ENCODE data around the gene NINL. TPM values are rescaled to one million over a fixed set of nuclear protein-coding genes. Genes with fewer than 3 reads are reported as not detected.

Gene NINL
- total and polyA plus RNA-seq, 4 donors: 6.0 to 28.3 (median 12.9) TPM

DNA sequence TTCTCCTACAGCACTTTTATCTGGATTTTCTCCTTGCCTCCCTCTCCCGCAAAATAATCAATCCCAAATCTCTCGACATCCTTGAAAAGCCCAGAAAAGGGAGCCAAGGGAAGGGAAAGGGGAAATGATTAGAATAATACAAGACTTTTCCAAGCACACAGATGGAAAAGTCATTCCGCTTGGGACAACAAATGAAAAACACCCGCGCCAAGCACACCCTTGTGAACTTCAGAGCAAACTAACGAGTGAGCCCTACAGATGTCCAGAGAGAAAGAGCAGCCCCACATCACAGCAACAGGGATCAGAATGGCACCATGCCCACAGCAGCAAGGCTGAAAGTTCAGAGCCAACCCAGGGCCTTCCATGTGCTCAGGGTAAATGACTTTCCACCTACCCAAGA, 49.6 kb downstream of the NINL start:
- Histone ChIP-seq H3K27me3 (ENCODE audit: control insufficient read depth in 1 of 2, insufficient read depth in 2 of 2, low read length in 1 of 2) (no peaks in the 10 kb centered on the region), H3K27ac (ENCODE audit: low read depth in 1 of 2, low read length in 2 of 2) (peak overlapping the region in 1 of 2 donors; percentile 14), H3K9me3 (ENCODE audit: control insufficient read depth, low read length) (no peaks in the 10 kb centered on the region), H3K36me3 (ENCODE audit: control insufficient read depth in 1 of 2, insufficient read depth in 2 of 2, low read length in 1 of 2) (no peaks in the 10 kb centered on the region), H3K4me1 (ENCODE audit: control insufficient read depth in 1 of 2, insufficient read depth in 2 of 2, low read length in 2 of 2) (peaks cover 0 to 4% of the 10 kb centered on the region in 2 donors), H3K4me3 (ENCODE audit: low read length in 2 of 2) (no peak overlapping the region)
- 40 to 56% methylated on average over 6 of the region's 6 CpGs for WGBS, 2 donors
- ATAC-seq (ENCODE audit: low FRiP score) (no peak), DNase-seq (no peak)
- intact Hi-C loops (cut with DNase I): loop anchor here in 1 of 2 donors (10.0 kb wide), 1 partner anchor 159 kb away; the partner anchor contains the start of gene ZNF337

DNA sequence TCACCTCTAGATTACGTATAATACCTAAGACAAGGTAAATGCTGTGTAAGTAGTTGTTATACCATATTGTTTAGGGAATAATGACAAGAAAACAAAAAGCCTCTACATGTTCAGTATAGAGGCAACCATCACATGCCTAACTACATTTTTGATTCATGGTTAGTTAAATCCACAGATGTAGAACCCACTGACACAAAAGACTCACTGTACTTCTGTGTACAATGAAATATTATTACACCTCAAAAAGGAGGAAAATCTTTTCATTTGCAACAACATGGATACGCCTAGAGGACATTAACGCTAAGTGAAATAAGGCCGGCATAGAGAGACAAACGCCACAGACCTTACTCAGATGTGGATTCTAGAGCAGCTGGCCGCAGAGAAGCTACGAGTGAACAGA, 50.5 kb downstream of the NINL start:
- DNase-seq (no peak), ATAC-seq (ENCODE audit: low FRiP score) (no peak)
- Histone ChIP-seq H3K4me1 (ENCODE audit: control insufficient read depth in 1 of 2, insufficient read depth in 2 of 2, low read length in 2 of 2) (peaks cover 0 to 4% of the 10 kb centered on the region in 2 donors), H3K36me3 (ENCODE audit: control insufficient read depth in 1 of 2, insufficient read depth in 2 of 2, low read length in 1 of 2) (no peaks in the 10 kb centered on the region), H3K9me3 (ENCODE audit: control insufficient read depth, low read length) (no peaks in the 10 kb centered on the region), H3K27ac (ENCODE audit: low read depth in 1 of 2, low read length in 2 of 2) (no peak overlapping the region), H3K27me3 (ENCODE audit: control insufficient read depth in 1 of 2, insufficient read depth in 2 of 2, low read length in 1 of 2) (no peaks in the 10 kb centered on the region), H3K4me3 (ENCODE audit: low read length in 2 of 2) (no peak overlapping the region)
- WGBS, 2 donors: 95% methylated on average over 7 of the region's 7 CpGs
- intact Hi-C loops (cut with DNase I): loop anchor here in 1 of 2 donors (5.0 to 10.0 kb wide), 2 partner anchors 87 to 160 kb away; partner anchors contain the start of genes NANP and ZNF337

DNA sequence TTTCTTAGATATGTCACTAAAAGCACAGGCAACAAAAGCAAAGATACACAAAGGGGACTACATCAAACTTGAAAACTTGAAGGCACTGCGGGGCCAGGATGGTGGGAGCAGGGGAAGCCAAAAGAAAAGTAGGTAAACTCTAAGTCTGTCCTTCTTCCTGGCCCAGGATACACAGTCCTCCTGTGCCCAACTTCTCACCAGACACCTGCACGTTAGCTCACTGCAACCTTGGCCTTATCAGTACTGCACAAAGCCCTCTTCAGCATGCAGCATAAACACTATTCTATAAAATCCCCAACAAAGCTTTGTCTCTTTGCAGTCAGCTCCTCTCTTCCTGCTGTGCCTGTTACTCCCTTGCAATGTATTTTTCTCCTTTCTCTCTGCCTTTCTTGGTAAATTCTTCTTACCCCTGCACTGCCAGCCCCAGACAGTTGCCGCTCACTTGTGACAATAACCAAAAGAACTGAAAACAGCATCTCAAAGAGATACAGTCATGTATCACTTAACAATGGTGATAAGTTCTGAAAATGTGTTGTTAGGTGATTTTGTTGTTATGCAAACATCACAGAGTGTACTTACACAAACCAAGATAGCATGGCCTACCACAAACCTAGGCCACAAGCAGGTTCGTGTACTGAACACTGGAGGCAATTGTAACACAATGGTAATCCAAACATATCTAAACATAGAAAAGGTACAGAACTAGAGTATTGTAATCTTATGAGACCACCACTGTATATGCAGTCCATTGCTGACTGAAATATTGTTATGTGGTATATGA, 51.2 kb downstream of the NINL start:
- intact Hi-C loops (cut with DNase I): loop anchor here in 1 of 2 donors (5.0 to 10.0 kb wide), 2 partner anchors 88 to 161 kb away; partner anchors contain the start of genes NANP and ZNF337
- no peak for ATAC-seq (ENCODE audit: low FRiP score)
- H3K27me3 ChIP-seq (ENCODE audit: control insufficient read depth in 1 of 2, insufficient read depth in 2 of 2, low read length in 1 of 2): no peaks in the 10 kb centered on the region
- H3K27ac ChIP-seq (ENCODE audit: low read depth in 1 of 2, low read length in 2 of 2): peak overlapping the region; percentile 79 to 89
- WGBS, 2 donors: 39 to 40% methylated on average over 4 of the region's 4 CpGs
- H3K4me3 ChIP-seq (ENCODE audit: low read length in 2 of 2): no peak overlapping the region
- H3K36me3 ChIP-seq (ENCODE audit: control insufficient read depth in 1 of 2, insufficient read depth in 2 of 2, low read length in 1 of 2): no peaks in the 10 kb centered on the region
- DNase-seq: no peak
- H3K9me3 ChIP-seq (ENCODE audit: control insufficient read depth, low read length): no peaks in the 10 kb centered on the region
- H3K4me1 ChIP-seq (ENCODE audit: control insufficient read depth in 1 of 2, insufficient read depth in 2 of 2, low read length in 2 of 2): peaks cover 0 to 4% of the 10 kb centered on the region in 2 donors

DNA sequence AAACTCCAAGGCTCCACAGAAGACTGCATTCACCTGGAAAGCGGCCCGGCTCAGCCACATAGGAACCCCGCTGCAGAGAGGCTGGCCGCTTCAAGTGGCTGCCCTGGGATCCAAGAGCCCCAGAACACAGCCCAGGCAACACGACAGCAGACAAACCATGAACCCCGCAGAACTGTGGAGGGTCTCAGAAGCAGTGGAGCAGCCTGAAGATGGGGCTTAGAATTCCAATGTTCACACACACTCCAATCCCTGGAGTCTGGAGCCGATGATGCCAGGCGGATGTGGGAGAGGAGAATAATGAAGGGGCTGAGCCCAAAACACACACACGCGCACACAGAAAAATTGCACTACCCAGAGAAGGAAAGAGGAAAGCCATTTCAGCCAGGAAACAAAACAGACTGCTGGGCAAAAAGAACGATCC, 52.4 kb downstream of the NINL start:
- DNase-seq (no peak), ATAC-seq (ENCODE audit: low FRiP score) (peak; percentile 61)
- WGBS, 2 donors: 3 to 6% methylated on average over 11 of the region's 11 CpGs
- Histone ChIP-seq H3K27me3 (ENCODE audit: control insufficient read depth in 1 of 2, insufficient read depth in 2 of 2, low read length in 1 of 2) (no peaks in the 10 kb centered on the region), H3K36me3 (ENCODE audit: control insufficient read depth in 1 of 2, insufficient read depth in 2 of 2, low read length in 1 of 2) (no peaks in the 10 kb centered on the region), H3K9me3 (ENCODE audit: control insufficient read depth, low read length) (no peaks in the 10 kb centered on the region), H3K27ac (ENCODE audit: low read depth in 1 of 2, low read length in 2 of 2) (peak overlapping the region; percentile 89 to 91), H3K4me1 (ENCODE audit: control insufficient read depth in 1 of 2, insufficient read depth in 2 of 2, low read length in 2 of 2) (peaks cover 0 to 4% of the 10 kb centered on the region in 2 donors), H3K4me3 (ENCODE audit: low read length in 2 of 2) (peak overlapping the region; percentile 8 to 44)
- intact Hi-C loops (cut with DNase I): loop anchor here in 1 of 2 donors (5.0 to 10.0 kb wide), 2 partner anchors 89 to 162 kb away; partner anchors contain the start of genes NANP and ZNF337

DNA sequence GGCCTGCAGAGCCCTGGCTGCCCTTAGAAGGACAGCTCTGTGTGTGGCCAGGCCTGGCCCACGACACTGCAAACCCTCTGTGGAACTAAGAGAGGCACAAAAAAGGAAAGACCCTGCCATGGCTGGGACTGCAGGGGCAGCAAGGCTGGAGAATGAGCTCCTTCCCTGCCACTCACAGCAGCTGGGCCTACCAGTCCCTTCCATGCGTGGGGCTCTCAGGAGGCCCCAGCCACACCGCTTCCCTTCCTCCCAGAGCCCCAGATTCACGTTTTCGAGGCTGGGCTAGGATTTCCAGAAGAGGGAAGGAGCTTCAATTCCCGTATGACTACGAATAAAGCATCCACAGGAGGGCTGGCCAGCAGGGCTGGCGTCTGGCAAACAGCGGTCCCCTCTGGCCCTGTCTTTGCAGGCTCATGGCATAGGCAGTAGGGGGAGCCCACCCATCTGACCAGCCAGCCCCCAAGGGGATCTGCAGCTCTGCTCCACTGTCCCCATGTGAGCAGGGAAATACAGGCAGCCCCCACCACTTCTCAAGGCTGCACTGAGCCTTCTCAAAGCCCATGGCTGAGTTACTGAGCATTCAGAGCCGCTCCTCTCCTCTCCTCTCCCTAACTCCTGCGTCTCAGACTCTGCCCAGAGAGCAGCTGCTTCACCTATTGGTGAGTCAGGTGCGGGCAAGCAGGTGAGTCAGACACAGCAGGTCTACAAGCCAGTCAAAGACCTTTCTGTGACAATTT, 53.1 kb downstream of the NINL start:
- Histone ChIP-seq H3K27me3 (ENCODE audit: control insufficient read depth in 1 of 2, insufficient read depth in 2 of 2, low read length in 1 of 2) (no peaks in the 10 kb centered on the region), H3K4me1 (ENCODE audit: control insufficient read depth in 1 of 2, insufficient read depth in 2 of 2, low read length in 2 of 2) (peaks cover 0 to 4% of the 10 kb centered on the region in 2 donors), H3K36me3 (ENCODE audit: control insufficient read depth in 1 of 2, insufficient read depth in 2 of 2, low read length in 1 of 2) (no peaks in the 10 kb centered on the region), H3K4me3 (ENCODE audit: low read length in 2 of 2) (peak overlapping the region; percentile 17 to 44), H3K27ac (ENCODE audit: low read depth in 1 of 2, low read length in 2 of 2) (peak overlapping the region; percentile 89 to 91), H3K9me3 (ENCODE audit: control insufficient read depth, low read length) (no peaks in the 10 kb centered on the region)
- DNase-seq (peak in 1 of 2 donors; percentile 61), ATAC-seq (ENCODE audit: low FRiP score) (peak; percentile 80)
- intact Hi-C loops (cut with DNase I): loop anchor here in 1 of 2 donors (5.0 to 10.0 kb wide), 2 partner anchors 90 to 163 kb away; partner anchors contain the start of genes NANP and ZNF337
- whole genome bisulfite sequencing, 2 donors: 19 to 22% methylated on average over 12 of the region's 12 CpGs

DNA sequence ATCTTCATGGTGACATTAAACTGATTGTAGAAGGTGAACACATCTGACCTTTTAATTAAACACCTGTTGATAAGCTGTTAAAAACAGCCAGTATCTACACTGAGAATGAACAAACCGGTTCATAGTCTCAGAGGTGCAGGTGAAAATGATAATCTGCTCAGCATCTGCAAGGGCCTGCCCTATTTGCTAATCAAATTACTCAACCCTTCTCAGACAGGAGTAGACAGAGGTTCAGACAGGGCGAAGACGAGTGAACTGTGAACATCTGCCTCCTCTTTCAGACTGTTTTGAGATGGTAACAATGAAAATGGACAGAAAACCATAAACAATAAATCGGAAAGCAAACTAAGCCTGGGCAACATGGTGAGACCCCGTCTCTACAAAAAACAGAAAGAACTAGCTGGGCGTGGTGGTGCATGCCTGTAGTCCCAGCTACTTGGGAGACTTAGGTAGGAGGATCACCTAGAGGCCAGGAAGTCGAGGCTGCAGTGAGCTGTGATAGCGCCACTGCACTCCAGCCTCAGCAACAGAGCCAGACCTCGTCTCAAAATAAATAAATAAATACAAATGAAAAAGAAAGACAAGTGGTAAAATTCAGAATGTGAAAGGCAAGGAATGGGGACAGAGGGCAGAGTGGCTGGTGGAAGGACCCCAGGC, 55.9 kb downstream of the NINL start:
- peak overlapping the region in 1 of 2 donors; percentile 39 for H3K27ac ChIP-seq (ENCODE audit: low read depth in 1 of 2, low read length in 2 of 2)
- DNase-seq (no peak), ATAC-seq (ENCODE audit: low FRiP score) (no peak)
- no peak overlapping the region for H3K4me3 ChIP-seq (ENCODE audit: low read length in 2 of 2)
- peaks cover 2 to 4% of the 10 kb centered on the region in 2 donors for H3K4me1 ChIP-seq (ENCODE audit: control insufficient read depth in 1 of 2, insufficient read depth in 2 of 2, low read length in 2 of 2)
- no peaks in the 10 kb centered on the region for H3K36me3 ChIP-seq (ENCODE audit: control insufficient read depth in 1 of 2, insufficient read depth in 2 of 2, low read length in 1 of 2)
- H3K27me3 ChIP-seq (ENCODE audit: control insufficient read depth in 1 of 2, insufficient read depth in 2 of 2, low read length in 1 of 2): no peaks in the 10 kb centered on the region
- intact Hi-C loops (cut with DNase I): loop anchor here in 1 of 2 donors (5.0 kb wide), 1 partner anchor 53 kb away; no protein-coding TSS in a partner anchor
- H3K9me3 ChIP-seq (ENCODE audit: control insufficient read depth, low read length): no peaks in the 10 kb centered on the region
- WGBS, 2 donors: 81 to 90% methylated on average over 9 of the region's 9 CpGs

DNA sequence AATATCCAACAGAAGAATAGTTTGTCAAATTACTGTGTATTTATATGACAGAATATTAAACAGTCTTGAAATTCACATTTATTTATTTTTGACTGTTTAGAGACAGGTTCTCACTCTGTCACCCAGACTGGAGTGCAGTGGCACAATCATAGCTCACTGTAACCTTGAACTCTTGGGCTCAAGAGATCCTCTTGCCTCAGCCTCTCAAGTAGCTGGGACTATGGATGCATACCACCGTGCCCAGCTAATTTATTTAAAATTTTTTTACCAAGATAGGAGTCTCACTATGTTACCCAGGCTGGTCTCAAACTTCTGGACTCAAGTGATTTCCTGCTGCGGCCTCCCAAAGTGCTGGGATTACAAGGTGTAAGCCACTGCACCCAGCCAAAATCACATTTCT, 57.4 kb downstream of the NINL start:
- peaks cover 0 to 2% of the 10 kb centered on the region in 2 donors for H3K4me1 ChIP-seq (ENCODE audit: control insufficient read depth in 1 of 2, insufficient read depth in 2 of 2, low read length in 2 of 2)
- no peaks in the 10 kb centered on the region for H3K36me3 ChIP-seq (ENCODE audit: control insufficient read depth in 1 of 2, insufficient read depth in 2 of 2, low read length in 1 of 2)
- intact Hi-C loops (cut with DNase I): loop anchor here in 1 of 2 donors (5.0 kb wide), 1 partner anchor 54 kb away; no protein-coding TSS in a partner anchor
- DNase-seq (no peak), ATAC-seq (ENCODE audit: low FRiP score) (no peak)
- no peak overlapping the region for H3K4me3 ChIP-seq (ENCODE audit: low read length in 2 of 2)
- H3K9me3 ChIP-seq (ENCODE audit: control insufficient read depth, low read length): no peaks in the 10 kb centered on the region
- no peak overlapping the region for H3K27ac ChIP-seq (ENCODE audit: low read depth in 1 of 2, low read length in 2 of 2)
- H3K27me3 ChIP-seq (ENCODE audit: control insufficient read depth in 1 of 2, insufficient read depth in 2 of 2, low read length in 1 of 2): no peaks in the 10 kb centered on the region
- WGBS, 2 donors: 80 to 81% methylated on average over 2 of the region's 2 CpGs

DNA sequence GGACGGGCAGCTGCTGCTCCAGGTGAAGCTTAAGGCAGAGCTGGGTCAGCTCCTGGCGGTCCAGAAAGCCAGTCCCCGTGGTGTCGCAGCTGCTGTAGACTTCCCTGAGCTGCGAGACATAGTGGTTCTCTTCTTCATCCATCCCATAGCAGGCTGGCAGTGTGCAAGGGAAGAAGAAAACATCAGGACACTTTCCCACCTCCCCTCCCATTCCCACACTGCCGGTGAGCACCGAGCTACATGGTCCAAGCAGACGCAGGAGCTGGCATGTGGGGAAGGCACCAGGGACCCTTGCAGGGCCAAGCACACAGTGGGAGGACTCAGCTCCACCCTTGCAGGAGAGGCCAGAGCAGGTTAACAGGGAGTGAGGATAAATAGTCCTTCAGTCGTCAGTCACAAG, 58.9 kb downstream of the NINL start:
- Histone ChIP-seq H3K4me3 (ENCODE audit: low read length in 2 of 2) (no peak overlapping the region), H3K4me1 (ENCODE audit: control insufficient read depth in 1 of 2, insufficient read depth in 2 of 2, low read length in 2 of 2) (peaks cover 0 to 2% of the 10 kb centered on the region in 2 donors), H3K36me3 (ENCODE audit: control insufficient read depth in 1 of 2, insufficient read depth in 2 of 2, low read length in 1 of 2) (no peaks in the 10 kb centered on the region), H3K27me3 (ENCODE audit: control insufficient read depth in 1 of 2, insufficient read depth in 2 of 2, low read length in 1 of 2) (no peaks in the 10 kb centered on the region), H3K27ac (ENCODE audit: low read depth in 1 of 2, low read length in 2 of 2) (peak overlapping the region; percentile 70 to 86), H3K9me3 (ENCODE audit: control insufficient read depth, low read length) (no peaks in the 10 kb centered on the region)
- no peak for DNase-seq
- WGBS, 2 donors: 82 to 89% methylated on average over 9 of the region's 9 CpGs
- intact Hi-C loops (cut with DNase I): loop anchor here in 1 of 2 donors (5.0 kb wide), 1 partner anchor 56 kb away; no protein-coding TSS in a partner anchor
- no peak for ATAC-seq (ENCODE audit: low FRiP score)
